Astrocyte of the cerebellum (primary cell): ENCODE measurements around the gene SDE2.
A peak's percentile ranks its signal among the peaks of the same experiment; 100 is the strongest.

Experiments used
- DNase-seq: peaks from one replicate; pipeline ENCODE4 v3.0.0-alpha.2; 2011; ENCODE audit warnings: low read depth
- H3K4me3 ChIP-seq: 2 replicates; pipeline ENCODE4 v1.5.1; 2011; ENCODE audit warnings: mild to moderate bottlenecking, low read depth, low read length, moderate library complexity
- CTCF ChIP-seq: IDR thresholded peaks from 2 replicates; pipeline ENCODE4 v1.5.1; 2012; ENCODE audit warnings: low read length, low read depth, moderate library complexity, mild to moderate bottlenecking; ENCODE audit errors: missing control alignments
- in situ Hi-C: cut with HindIII; loops from 2 replicates; pipeline ENCODE4 v1.10.0; 2017; ENCODE audit warnings: low sequenced_read_pairs

Gene SDE2

GRCh38 chr1:225996946-225997545 lies 2.1 kb downstream of the SDE2 start:
- DNase-seq = no peak
- TF ChIP-seq CTCF = no peak
- H3K4me3 ChIP-seq = no peak overlapping the region
- in situ Hi-C loops = loop anchor here (25.0 kb wide), 1 partner anchor 535 kb away; no protein-coding TSS in a partner anchor

- H3K4me3 ChIP-seq = no peak overlapping the region
- in situ Hi-C loops = loop anchor here (25.0 kb wide), 1 partner anchor 534 kb away; no protein-coding TSS in a partner anchor
Observed at GRCh38 chr1:225995919-225996864, 3.0 kb downstream of the SDE2 start.

GRCh38 chr1:225990705-225991464 lies 8.3 kb downstream of the SDE2 start:
- in situ Hi-C loops = loop anchor here (25.0 kb wide), 1 partner anchor 529 kb away; no protein-coding TSS in a partner anchor
- H3K4me3 ChIP-seq = no peak overlapping the region
- DNase-seq = no peak
- no peak for TF ChIP-seq CTCF

More at GRCh38 chr1:225995919-225996864, 3.0 kb downstream of the SDE2 start:
- TF ChIP-seq CTCF = no peak
- DNase-seq = no peak

- in situ Hi-C loops = loop anchor here (5.0 to 25.0 kb wide), 2 partner anchors 105 to 525 kb away; partner anchors contain the start of gene TMEM63A
- peak; percentile 50 for TF ChIP-seq CTCF
- peak; percentile 41 for DNase-seq
- H3K4me3 ChIP-seq = no peak overlapping the region
Observed at GRCh38 chr1:225987491-225988316, 11.4 kb downstream of the SDE2 start.

GRCh38 chr1:225981714-225982113 lies 17.4 kb downstream of the SDE2 start:
- no peak for DNase-seq
- no peak for TF ChIP-seq CTCF
- in situ Hi-C loops = loop anchor here (25.0 kb wide), 1 partner anchor 519 kb away; no protein-coding TSS in a partner anchor
- no peak overlapping the region for H3K4me3 ChIP-seq
